Superior temporal gyrus (tissue), 1 donor: ENCODE data around the gene RNASE7.
A peak's percentile ranks its signal among the peaks of the same experiment; 100 is the strongest.
"Not testable (repeated sequence)": the region's sequence is repeated elsewhere in the genome, so short reads cannot be mapped to it uniquely, and the experiment has no call there.

ENCODE experiments used
- DNase-seq: peaks from one replicate; pipeline ENCODE4 v3.0.0-alpha.2; 2016; ENCODE audit errors: extremely low spot score

Gene RNASE7

GRCh38 chr14:21023817-21024584 lies 18.2 kb upstream of the RNASE7 start:
- no peak for DNase-seq

- peak; percentile 45 for DNase-seq
Measured at GRCh38 chr14:21024585-21025370, 17.4 kb upstream of the RNASE7 start, which contains the start of gene NDRG2. Gene NDRG2, minus strand, starts transcription at chr14:21025061. Its CDS starts 1,746 bp downstream, at chr14:21023315.

- DNase-seq = peak; percentile 76
Measured at GRCh38 chr14:21025371-21026273, 16.5 kb upstream of the RNASE7 start.

- DNase-seq = peak; percentile 90
Measured at GRCh38 chr14:21026274-21026987, 15.7 kb upstream of the RNASE7 start.

GRCh38 chr14:21026988-21027315 lies 15.2 kb upstream of the RNASE7 start:
- DNase-seq = no peak

- no peak for DNase-seq
Measured at GRCh38 chr14:21029917-21030316, 12.2 kb upstream of the RNASE7 start, which contains the start of gene TPPP2. Gene TPPP2, plus strand, starts transcription at chr14:21030217. Its CDS starts 365 bp downstream, at chr14:21030582.

- no peak for DNase-seq
Measured at GRCh38 chr14:21030531-21030930, 11.6 kb upstream of the RNASE7 start.

GRCh38 chr14:21032326-21033132 lies 9.6 kb upstream of the RNASE7 start:
- DNase-seq = no peak

- no peak for DNase-seq
Measured at GRCh38 chr14:21033133-21033698, 8.9 kb upstream of the RNASE7 start.

GRCh38 chr14:21034707-21035106 lies 7.5 kb upstream of the RNASE7 start, which contains the start of gene RNASE13:
Gene RNASE13, minus strand, starts transcription at chr14:21034807. Its CDS starts 519 bp downstream, at chr14:21034288.
- no peak for DNase-seq

- no peak for DNase-seq
Measured at GRCh38 chr14:21036751-21037150, 5.4 kb upstream of the RNASE7 start.

GRCh38 chr14:21037156-21037555 lies 5.0 kb upstream of the RNASE7 start:
- DNase-seq = no peak

- peak; percentile 91 for DNase-seq
Measured at GRCh38 chr14:21038441-21039422, 3.4 kb upstream of the RNASE7 start.

GRCh38 chr14:21039585-21040369 lies 2.4 kb upstream of the RNASE7 start:
- peak; percentile 95 for DNase-seq

GRCh38 chr14:21040370-21040925 lies 1.7 kb upstream of the RNASE7 start:
- DNase-seq = no peak

GRCh38 chr14:21040941-21041340 lies 1.2 kb upstream of the RNASE7 start:
- not testable (repeated sequence) for DNase-seq

GRCh38 chr14:21042918-21043317 lies 756 bp downstream of the RNASE7 start:
- peak; percentile 71 for DNase-seq
